AG04450 (cell line): ENCODE measurements around the gene STK38L. TPM values are rescaled to one million over a fixed set of nuclear protein-coding genes. Genes with fewer than 3 reads are reported as not detected.

ENCODE experiments used
- CTCF ChIA-PET: fragments of 300-600, 350-600 bp; formaldehyde crosslinking; extraction: SDS; loops from one replicate; lab custom pipeline; 2022; ENCODE audit warnings: antibody characterized with exemption, inconsistent platforms; lab: Charles Lee
- POLR2A ChIA-PET: fragments of 350-600 bp; formaldehyde crosslinking; extraction: SDS; loops from one replicate; lab custom pipeline; 2021; ENCODE audit warnings: antibody characterized with exemption, inconsistent platforms; lab: Yijun Ruan, JAX
- DNase-seq: peaks from one replicate; pipeline ENCODE4 v3.0.0-alpha.2; 2011; ENCODE audit warnings: low read depth, low spot score
- H3K27ac ChIP-seq: one replicate; pipeline ENCODE4 v1.5.1; 2012; ENCODE audit warnings: low read depth, low read length, control low read depth
- H3K27me3 ChIP-seq: one replicate; pipeline ENCODE4 v1.6.0; 2012; ENCODE audit warnings: low read length; ENCODE audit not compliant: control insufficient read depth, insufficient read depth
- H3K4me3 ChIP-seq: 2 replicates; pipeline ENCODE4 v1.5.1; 2011; ENCODE audit warnings: mild to moderate bottlenecking, low read depth, low read length, control low read depth
- H3K9me3 ChIP-seq: 2 replicates; pipeline ENCODE4 v1.5.1; 2012; ENCODE audit warnings: low read length; ENCODE audit not compliant: control insufficient read depth, insufficient read depth
- CTCF ChIP-seq: IDR thresholded peaks from 2 replicates; pipeline ENCODE4 v1.5.1; 2011; ENCODE audit warnings: low read depth, low read length, control low read depth, inconsistent platforms
- polyA plus RNA-seq: library from polyadenylated mRNA; depleted of rRNA; stranded (reverse); fragments of >200 nt; gene quantifications from 2 replicates; pipeline ENCODE4 v1.2.3, GENCODE V29; 2011

STK38L gene
- polyA plus RNA-seq, 1 experiment = 18.4 TPM

- H3K9me3 ChIP-seq = no peaks in the 10 kb centered on the region
- POLR2A ChIA-PET = interaction anchor here (0.9 kb wide), 1 partner anchor 11 kb away, joined by 3 read pairs; no protein-coding TSS in a partner anchor
- TF ChIP-seq CTCF = no peak
- no peak overlapping the region for H3K4me3 ChIP-seq
- CTCF ChIA-PET = interaction anchor here (0.8 to 1.1 kb wide), 2 partner anchors 28 to 296 kb away, joined by 3 read pairs; no protein-coding TSS in a partner anchor
- no peak overlapping the region for H3K27ac ChIP-seq
- no peak for DNase-seq
- H3K27me3 ChIP-seq = no peaks in the 10 kb centered on the region
These were observed 111.9 kb downstream of the STK38L start for GRCh38 chr12:27355979-27356378.

- no peak for DNase-seq
- POLR2A ChIA-PET = interaction anchor here (0.7 kb wide), 5 partner anchors 10 to 114 kb away, joined by 4 to 6 read pairs (median 5); partner anchors contain the start of gene BMAL2
These were observed 115.7 kb downstream of the STK38L start for GRCh38 chr12:27359578-27360340.

GRCh38 chr12:27361372-27361771 lies 117.3 kb downstream of the STK38L start:
- peak; percentile 36 for DNase-seq
- ChIA-PET CTCF (interaction anchor here (1.0 to 1.1 kb wide), 3 partner anchors 21 to 63 kb away, joined by 3 to 5 read pairs (median 3); no protein-coding TSS in a partner anchor), POLR2A (interaction anchor here (0.7 kb wide), 1 partner anchor 17 kb away, joined by 3 read pairs; no protein-coding TSS in a partner anchor)
- H3K9me3 ChIP-seq = no peaks in the 10 kb centered on the region
- TF ChIP-seq CTCF = no peak
- H3K4me3 ChIP-seq = no peak overlapping the region
- no peaks in the 10 kb centered on the region for H3K27me3 ChIP-seq
- H3K27ac ChIP-seq = no peak overlapping the region

More at GRCh38 chr12:27359578-27360340, 115.7 kb downstream of the STK38L start:
- Histone ChIP-seq H3K27me3 (no peaks in the 10 kb centered on the region), H3K4me3 (no peak overlapping the region), H3K27ac (no peak overlapping the region), H3K9me3 (no peaks in the 10 kb centered on the region)
- TF ChIP-seq CTCF = no peak
- CTCF ChIA-PET = interaction anchor here (0.6 kb wide), 1 partner anchor 566 kb away, joined by 3 read pairs; no protein-coding TSS in a partner anchor

GRCh38 chr12:27366621-27367020 lies 122.5 kb downstream of the STK38L start:
- no peak for TF ChIP-seq CTCF
- ChIA-PET POLR2A (no interaction called here), CTCF (interaction anchor here (1.0 to 3.7 kb wide), 2 partner anchors 17 to 286 kb away, joined by 3 to 16 read pairs; no protein-coding TSS in a partner anchor)
- H3K9me3 ChIP-seq = no peaks in the 10 kb centered on the region
- H3K4me3 ChIP-seq = no peak overlapping the region
- no peak for DNase-seq
- no peaks in the 10 kb centered on the region for H3K27me3 ChIP-seq
- no peak overlapping the region for H3K27ac ChIP-seq

GRCh38 chr12:27367078-27367477 lies 123.0 kb downstream of the STK38L start:
- CTCF ChIA-PET = interaction anchor here (1.0 to 3.7 kb wide), 2 partner anchors 17 to 285 kb away, joined by 3 to 16 read pairs; no protein-coding TSS in a partner anchor
- Histone ChIP-seq H3K27me3 (no peaks in the 10 kb centered on the region), H3K27ac (no peak overlapping the region), H3K4me3 (no peak overlapping the region), H3K9me3 (no peaks in the 10 kb centered on the region)
- TF ChIP-seq CTCF = no peak
- no peak for DNase-seq
- POLR2A ChIA-PET = no interaction called here
